HPDE6-E6E7 (cell line): ENCODE measurements around the gene GPR137B.

Experiments used
- DNase-seq: peaks from one replicate; pipeline ENCODE4 v3.0.0; 2011; ENCODE audit warnings: missing footprints; ENCODE audit errors: extremely low spot score

GPR137B gene

DNA sequence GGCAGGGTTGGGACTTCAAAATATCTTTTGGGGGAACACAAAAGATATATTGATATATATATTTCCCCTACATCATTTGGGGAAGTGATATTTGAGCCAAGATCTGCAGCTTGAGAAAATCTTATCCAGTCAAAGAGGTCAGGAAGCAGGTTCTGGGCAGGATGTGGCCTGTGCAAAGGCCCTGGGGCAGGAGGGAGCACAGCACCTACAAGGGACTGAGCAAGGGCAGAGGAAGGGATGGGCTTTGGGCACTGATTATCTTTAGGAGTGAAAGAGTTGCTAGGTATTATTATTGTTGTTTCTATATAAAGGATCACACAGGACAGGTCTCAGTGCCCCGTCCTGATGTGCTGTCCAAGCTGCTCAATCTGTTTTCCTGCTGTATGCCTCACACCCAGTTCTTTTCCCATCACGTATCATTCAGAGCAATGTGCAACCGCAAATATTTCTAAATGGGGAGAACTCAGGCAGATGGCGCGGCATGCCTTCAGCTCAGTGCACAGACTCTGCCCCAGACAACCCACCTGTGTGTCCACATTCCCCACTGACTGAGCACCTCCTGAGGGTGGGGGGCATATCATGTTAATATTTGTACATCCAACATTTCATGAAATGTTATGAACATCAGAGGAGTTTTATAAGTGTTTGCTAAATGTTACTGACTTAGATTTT is 28.1 kb upstream of the GPR137B start:
- DNase-seq: no peak

DNA sequence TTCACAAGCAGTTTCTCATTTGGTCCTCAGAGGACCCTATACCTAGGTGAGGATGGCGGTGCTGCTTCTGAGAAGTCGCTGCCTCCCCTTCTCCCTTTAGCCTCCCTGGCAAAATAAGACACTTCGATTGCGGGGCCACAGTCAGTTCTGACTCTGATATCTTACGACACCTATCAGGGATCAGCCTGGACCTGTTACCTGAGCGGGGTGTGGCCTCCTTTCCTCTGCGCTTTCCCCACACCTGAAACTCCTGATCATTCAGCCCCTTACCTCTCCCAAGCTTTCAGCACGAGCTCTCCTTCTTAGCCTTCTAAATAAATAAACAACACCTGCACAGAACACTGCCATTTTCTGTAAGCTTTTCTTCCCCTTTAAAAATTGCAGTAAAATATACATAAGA is 24.6 kb upstream of the GPR137B start:
- no peak for DNase-seq

DNA sequence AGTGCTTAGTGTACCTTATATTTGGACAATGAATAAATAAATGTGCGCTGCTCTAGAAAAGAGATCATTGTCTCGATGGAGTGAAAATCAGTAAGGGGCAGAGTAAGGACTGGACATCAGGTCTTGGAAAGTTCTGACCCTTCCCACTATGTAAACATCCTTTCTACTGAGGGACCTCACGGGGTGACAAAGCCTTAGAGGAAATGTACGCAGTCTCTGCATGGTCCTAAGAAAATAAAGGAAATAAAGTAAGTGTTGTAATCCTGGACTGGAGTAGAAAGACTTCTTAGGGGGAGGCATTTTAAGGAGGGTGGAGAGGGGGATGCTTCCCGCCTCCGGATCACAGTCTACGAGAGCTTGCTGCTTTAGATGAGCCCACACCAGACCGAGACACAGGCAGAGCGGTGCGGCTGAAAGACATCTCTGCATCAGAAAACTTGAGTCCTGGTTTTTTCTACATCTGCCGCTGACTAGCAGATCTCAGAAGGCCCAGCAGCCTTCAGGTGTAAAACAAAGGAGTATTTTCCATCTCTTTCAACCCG is 22.3 kb upstream of the GPR137B start:
- no peak for DNase-seq

DNA sequence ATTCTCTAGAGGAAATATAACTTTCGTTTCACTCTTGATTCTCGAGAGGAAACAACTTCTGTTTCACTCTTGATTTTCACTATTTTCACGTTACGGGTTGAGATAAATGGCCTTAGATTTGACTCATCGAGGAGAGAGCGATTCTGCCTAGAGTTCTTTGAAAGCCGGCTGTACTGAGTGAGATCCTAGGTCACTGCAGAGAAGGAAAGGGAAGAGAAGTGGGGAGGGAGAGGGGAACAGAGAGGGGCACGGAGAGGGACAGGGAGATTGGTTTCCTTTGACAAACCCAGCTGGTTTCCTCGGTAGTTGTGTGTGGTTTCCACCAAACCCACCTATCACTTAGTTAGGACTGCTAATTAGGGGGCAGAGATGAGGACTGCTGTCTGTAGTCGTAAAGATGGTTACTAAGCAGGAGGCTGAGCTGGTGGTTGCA is 21.6 kb upstream of the GPR137B start:
- DNase-seq: no peak

DNA sequence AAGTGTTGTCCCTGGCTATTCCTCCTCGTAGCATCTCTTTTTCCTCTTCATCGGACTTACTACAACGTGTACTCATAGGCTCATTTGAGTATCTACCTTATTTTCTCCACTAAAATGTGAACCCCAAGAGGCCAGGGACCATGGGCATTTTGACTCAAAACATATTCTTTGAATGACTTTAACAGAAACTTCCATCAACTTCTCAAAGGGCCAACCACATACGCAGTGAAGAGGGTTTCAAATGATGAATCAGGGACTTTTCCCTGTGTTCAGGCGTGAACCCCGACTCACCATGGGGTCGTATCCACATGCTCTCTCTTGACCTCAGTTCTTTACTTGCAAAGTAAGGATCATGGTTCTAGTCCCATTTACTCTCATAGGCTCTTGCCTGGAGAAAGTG is 20.2 kb upstream of the GPR137B start:
- DNase-seq: no peak

DNA sequence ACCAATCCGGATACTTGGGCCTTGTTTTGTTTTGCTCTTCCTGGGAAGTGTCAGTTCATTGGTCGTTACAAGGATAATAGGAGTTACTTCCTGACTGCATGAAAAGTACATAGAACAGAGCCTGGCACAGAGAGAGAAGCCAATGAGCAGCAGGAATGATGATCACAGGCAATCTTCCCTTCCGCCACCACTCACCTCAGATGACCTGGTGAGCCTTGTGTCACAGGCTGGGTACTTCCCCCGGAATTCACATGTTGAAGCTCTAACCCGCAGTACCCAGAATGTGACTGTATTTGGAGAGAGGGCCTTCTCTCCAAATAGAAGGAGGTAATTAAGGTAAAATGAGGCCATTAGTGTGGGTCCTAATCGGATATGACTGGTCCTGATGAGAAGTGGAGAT is 18.8 kb upstream of the GPR137B start:
- DNase-seq: no peak

DNA sequence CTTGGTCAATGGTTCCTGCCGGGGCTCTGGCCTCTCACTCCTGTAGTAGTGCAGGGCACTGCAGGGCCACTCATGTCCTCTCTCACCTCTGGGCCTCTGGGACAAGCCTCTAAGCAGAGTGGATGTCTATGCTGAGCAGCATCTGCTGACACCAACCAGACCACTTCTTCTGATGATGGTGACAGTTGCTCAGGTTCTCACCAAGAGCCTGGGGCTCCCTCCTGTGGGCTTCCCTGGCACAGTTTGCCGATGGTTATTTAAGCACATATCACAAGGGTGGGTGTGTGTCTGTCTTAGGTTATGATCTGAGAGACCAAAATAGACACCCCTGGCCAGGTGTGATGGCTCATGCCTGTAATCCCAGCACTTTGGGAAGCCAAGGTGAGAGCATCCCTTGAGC is 17.4 kb upstream of the GPR137B start:
- no peak for DNase-seq

- DNase-seq: no peak
These were observed 15.3 kb upstream of the GPR137B start for GRCh38 chr1:236127045-236127444.

- DNase-seq: no peak
These were observed 13.6 kb upstream of the GPR137B start for GRCh38 chr1:236128646-236129178.

DNA sequence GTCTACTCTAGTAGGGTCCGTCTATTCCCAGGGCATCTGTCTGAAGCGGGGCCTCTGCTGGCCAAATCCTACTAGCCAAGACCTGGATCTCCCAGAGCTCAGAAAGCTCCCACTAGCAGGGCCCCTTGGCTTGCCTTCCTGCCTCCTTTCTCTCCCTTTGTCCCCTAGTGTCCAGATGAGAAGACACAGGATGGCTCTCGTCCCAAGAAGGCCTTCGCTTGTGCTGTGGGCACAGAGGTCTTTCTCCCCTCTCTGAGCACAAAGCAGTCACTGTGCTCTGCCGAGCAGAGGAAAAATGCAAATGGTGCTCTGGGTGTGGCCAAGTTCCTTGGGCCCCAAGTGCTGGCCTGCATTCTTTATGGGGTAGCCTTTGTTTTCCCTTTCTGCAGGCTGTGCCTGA is 13.0 kb upstream of the GPR137B start:
- DNase-seq: no peak

DNA sequence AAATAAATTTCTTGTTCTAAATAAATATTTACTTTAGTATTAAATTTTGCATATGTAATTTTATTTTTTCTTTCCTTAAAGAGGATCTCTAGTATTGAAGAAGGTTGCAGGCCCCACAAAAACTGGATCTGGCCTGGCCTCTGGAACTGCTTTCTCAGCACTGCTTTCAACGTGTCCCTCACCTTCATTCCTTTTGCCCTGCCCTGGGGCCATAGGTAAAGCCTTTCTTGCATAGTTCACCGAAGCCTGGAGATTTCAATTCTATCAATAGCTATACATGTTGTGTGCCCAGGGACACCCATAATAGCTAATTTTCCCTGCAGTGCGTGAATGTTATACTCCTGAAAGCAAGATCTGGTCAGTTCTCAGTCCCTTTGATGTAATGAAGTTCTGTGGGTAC is 12.0 kb upstream of the GPR137B start:
- no peak for DNase-seq

GRCh38 chr1:236131916-236132315 is 10.4 kb upstream of the GPR137B start:
- DNase-seq: no peak

- no peak for DNase-seq
These were observed 9.8 kb upstream of the GPR137B start for GRCh38 chr1:236132420-236133046.

- no peak for DNase-seq
These were observed 9.0 kb upstream of the GPR137B start for GRCh38 chr1:236133339-236133738.

DNA sequence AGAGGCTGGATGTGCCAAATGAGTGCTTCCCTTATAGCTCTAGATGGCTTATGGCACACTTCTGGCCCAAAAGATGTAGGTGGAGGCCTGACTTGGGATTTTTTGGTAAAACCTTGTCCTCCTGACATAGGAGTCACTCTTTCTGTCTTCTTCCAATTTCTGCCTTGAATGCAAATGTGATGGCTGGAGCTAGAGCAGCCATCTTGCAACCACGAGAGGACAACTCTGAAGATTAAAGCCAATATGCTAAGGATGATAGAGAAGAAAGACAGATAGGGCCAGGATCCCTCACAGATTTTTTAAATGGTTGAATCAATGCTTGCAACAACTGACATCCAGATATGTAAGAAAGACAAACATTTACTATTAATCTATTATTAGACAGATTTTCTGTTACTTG is 8.5 kb upstream of the GPR137B start:
- DNase-seq: no peak

DNA sequence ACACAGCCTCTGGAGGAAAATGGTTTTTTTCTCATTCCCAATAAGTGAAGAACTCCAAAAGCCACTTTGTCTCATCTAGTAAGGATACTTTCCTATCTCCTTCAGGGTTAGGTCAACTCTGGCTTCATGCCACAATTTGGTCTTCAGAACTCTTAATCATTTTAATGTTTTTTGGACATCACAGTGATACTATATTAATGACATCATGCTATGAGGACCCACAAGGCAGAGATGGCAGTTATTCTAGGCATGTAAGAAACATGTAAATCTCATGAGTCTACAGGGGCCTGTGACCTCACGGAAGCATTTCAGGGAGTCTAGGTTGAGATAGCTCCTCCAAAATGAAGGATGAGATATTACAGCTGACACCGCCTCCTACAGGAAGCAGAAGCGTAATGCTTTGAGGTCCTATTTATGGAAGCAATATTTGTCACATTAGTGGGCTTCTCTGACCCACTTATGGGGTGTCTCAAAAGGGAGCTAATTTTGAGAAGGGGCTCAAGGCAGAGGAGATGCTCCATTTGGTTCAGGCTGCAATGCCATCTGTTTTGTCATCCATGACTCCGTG is 5.0 kb upstream of the GPR137B start:
- no peak for DNase-seq

GRCh38 chr1:236139495-236139894 is 2.8 kb upstream of the GPR137B start:
- DNase-seq: no peak

- DNase-seq: no peak
These were observed 1.5 kb upstream of the GPR137B start for GRCh38 chr1:236140705-236141446.

- DNase-seq: no peak
These were observed 689 bp upstream of the GPR137B start for GRCh38 chr1:236141447-236142252.

- DNase-seq: no peak
These were observed 987 bp downstream of the GPR137B start for GRCh38 chr1:236143104-236143948.
